Neural progenitor cell (in vitro differentiated cells): ENCODE results near the gene SLC45A3.

ENCODE experiments used
- CTCF ChIP-seq: fragments of 200-600 bp; sonication (generic); IDR thresholded peaks from 2 replicates; pipeline ENCODE4 v1.5.1; 2017; ENCODE audit warnings: antibody characterized with exemption, mild to moderate bottlenecking
- EZH2 ChIP-seq: fragments of 200-600 bp; sonication (generic); IDR thresholded peaks from 2 replicates; pipeline ENCODE4 v1.6.1; 2017; ENCODE audit warnings: antibody characterized with exemption, mild to moderate bottlenecking, moderate library complexity

DNA sequence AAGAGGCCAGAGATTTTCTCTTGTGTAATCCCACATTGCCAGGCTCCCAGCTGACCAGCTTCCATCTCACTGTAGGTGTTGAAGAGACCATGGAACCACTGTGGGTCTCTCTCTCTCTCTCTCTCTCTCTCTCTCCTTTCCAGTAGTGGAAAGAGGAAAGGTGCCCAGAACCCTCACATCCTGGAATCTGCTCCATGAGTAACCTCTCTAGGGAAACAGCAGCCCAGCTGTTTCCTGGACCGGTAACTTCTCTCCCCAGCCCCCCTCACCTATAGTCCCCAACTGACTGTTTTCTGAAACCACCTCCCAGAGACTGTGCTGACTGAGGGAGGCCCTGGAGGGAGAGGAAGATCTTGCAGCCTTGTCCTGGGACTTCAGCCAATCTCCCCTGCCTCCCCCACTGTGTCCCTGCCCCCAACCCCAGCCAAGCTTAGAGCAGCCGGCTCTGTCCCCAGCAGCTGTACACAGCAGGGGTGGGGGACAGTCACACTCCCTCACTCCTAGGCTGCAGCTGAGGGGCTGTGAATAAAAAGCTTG, 20.6 kb upstream of the SLC45A3 start:
- TF ChIP-seq CTCF: no peak
- no peak for TF ChIP-seq EZH2
